GM12874 (cell line): Measurements from ENCODE around the gene CAGE1.

ENCODE experiments used
- TF ChIP-seq, protein P1 (sequence below): IDR thresholded peaks from 2 replicates; pipeline ENCODE4 v1.5.1; 2011; ENCODE audit warnings: low read depth, mild to moderate bottlenecking, control low read depth, low read length, moderate library complexity; ENCODE audit not compliant: insufficient read depth

CAGE1 gene

DNA sequence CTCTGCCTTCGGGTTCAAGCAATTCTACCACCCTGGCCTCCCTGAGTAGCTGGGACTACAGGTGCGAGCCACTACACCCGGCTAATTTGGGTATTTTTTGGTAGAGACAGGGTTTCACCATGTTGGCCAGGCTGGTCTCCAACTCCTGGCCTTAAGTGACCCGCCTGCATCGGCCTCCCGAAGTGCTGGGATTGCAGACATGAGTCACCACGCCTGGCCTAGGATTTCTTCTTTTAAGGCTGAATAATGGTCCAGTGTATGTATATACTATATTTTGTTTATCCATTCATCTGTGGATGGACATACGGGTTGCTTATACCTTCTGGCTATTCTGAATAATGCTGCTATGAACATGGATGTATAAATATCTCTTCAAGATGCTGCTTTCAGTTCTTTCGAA lies 17.2 kb upstream of the CAGE1 start:
- TF ChIP-seq, protein P1, sequence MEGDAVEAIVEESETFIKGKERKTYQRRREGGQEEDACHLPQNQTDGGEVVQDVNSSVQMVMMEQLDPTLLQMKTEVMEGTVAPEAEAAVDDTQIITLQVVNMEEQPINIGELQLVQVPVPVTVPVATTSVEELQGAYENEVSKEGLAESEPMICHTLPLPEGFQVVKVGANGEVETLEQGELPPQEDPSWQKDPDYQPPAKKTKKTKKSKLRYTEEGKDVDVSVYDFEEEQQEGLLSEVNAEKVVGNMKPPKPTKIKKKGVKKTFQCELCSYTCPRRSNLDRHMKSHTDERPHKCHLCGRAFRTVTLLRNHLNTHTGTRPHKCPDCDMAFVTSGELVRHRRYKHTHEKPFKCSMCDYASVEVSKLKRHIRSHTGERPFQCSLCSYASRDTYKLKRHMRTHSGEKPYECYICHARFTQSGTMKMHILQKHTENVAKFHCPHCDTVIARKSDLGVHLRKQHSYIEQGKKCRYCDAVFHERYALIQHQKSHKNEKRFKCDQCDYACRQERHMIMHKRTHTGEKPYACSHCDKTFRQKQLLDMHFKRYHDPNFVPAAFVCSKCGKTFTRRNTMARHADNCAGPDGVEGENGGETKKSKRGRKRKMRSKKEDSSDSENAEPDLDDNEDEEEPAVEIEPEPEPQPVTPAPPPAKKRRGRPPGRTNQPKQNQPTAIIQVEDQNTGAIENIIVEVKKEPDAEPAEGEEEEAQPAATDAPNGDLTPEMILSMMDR: no peak

DNA sequence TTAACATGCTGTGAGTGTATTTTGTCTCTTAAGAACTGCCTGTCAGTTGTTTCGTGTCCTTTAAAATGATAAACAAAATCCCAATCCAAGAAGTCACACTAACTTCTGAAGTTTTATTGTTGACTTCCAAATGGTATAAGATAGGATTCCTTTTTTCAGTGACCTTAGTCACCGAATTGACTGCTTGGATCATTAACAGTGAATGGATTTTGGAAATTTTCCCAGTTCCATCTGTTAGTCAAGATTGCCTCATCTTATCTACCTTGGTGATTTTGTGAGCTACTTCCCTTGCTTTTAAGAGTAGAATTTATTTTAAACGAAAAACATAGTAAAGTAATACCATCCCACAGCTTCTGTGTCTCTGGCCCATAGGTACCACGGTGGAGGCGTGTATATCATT lies 15.0 kb upstream of the CAGE1 start:
- TF ChIP-seq, protein P1: no peak

DNA sequence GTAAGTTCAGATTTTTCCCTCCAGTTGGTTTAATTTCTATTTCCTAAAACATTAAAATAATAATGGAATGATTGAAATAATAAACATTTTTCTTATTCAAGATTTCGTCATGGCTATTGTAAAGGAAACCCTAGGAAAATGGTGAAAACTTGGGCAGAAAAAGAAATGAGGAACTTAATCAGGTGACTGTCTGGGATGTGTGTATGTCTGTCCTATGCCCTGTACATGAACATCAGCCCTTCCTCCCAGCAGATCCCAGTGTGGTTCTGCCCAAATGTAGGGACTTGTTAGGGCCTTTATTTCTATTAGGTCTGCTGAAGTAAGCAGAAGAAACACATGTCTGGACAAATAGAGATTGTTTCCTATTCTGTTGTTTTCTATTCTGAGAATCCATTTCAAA lies 13.2 kb upstream of the CAGE1 start:
- TF ChIP-seq, protein P1: no peak

DNA sequence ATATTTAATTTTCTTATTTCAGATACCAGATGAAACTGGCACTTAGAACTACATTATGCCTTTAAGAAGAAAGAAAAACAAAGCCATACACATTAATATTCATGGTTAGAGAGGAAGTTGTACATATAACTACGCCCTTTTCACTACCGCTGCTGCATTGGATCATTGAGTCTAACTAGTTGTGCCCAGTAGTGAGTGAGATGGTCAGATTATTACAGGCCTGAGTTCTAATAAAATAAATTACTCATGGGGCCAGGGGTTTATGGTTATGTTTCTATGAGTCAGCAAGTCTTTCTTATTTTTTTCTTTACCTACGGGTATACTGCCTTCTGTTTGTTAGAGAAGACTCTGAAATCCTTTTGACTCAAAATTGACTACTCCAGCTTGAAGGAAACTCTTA lies 11.5 kb upstream of the CAGE1 start:
- TF ChIP-seq, protein P1: no peak

DNA sequence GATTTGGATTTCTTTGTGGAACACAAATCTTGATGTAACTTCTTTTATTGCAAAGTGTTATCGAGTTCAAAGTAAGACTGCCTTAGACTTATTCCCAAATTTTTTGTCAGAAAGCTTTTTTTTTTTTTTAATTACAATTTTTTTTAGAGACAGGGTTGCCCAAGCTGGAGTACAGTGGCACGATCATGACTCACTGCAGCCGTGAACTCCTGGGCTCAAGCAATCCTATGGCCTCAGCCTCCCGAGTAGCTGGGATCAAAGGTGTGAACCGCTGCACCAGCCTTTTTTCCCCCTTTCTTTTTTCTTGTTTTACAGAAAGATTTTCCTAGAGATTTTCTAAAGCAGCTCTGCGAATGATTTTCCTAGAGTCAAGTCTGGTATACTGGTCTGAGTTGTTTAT lies 2.9 kb upstream of the CAGE1 start:
- TF ChIP-seq, protein P1: no peak

DNA sequence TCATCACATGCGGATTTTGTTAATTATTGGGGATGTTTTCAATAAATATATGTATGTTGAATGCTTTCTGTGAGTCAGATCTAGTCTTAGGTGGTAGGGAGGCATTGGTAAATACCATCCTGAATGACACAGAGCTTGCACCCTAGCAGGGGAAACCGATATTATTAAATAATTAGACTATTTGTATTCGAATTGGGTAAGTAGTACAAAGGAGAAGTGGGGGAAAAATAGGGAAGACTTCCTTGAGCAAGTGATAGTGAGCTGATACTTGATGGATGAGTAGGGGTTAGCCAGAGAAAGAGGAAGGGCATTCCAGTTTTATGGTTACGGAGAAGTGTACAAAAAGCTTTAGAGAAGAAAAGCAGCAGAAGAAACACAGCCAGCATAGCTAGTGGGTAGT lies 1.6 kb upstream of the CAGE1 start:
- TF ChIP-seq, protein P1: no peak

DNA sequence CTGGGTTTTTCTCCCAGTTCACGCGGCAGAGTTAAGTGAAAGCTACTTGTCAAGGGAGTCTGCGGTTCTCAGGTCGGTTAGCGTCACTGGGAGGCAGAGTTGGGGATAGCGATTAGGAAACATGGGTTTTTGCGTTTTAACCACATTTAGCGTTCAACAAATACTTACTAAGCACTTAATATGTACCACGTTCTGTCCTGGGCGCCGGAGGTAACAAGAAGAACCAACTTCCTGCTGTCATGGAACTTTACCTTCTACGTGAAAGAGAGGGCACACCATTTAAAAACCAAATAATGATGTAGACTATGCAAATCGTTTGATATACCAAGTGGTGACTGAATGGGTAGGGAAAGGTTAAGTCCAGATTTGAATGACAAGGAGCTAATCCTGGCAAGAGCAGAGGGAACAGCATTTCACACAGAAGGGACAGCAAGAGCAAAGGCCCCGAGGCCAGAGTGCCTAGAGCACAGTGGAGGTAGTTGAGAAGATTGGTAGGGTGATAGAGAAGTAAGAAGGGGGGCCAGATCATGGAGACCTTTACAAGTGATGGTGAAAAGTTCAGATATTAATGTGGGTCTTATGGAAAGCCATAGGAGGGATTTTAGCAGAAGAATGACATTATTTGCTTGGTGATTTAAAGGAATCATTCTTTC lies 810 bp upstream of the CAGE1 start:
- TF ChIP-seq, protein P1: no peak

DNA sequence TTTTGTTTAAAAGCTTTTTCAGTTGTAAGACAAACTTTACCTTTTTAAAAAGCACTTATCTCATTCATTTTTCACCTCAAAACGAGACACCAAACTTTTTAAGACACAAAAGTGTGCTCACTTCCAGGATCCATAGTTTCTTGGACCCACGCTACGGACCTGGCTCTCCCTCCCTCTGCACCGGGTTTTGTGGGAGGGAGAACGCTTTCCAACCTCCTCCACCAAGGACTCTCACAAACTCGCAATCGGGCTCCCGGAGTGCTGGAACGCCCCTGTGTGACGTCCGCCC lies 436 bp downstream of the CAGE1 start:
- TF ChIP-seq, protein P1: no peak
